ENCODE results near the gene RBFOX2.

DNA sequence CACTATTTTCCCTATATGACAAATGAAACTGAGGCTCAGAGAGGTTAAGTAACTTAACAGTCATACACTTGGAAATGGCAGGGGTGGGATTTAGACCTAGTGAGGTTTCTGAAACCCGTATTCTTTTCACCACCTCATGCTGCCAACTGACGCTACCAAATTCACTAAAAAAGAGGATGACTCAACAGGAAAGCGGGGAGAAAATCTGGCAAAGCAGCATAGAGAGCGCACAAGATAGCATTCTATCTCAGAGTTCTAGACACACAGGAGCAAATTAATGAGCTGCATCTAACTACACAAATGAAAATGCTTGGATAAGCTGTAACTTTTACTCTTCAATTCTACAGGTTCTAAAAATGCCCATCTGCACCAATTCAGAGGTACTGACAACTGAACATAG lies 136.4 kb downstream of the RBFOX2 start:
- TF ChIP-seq, protein P1, sequence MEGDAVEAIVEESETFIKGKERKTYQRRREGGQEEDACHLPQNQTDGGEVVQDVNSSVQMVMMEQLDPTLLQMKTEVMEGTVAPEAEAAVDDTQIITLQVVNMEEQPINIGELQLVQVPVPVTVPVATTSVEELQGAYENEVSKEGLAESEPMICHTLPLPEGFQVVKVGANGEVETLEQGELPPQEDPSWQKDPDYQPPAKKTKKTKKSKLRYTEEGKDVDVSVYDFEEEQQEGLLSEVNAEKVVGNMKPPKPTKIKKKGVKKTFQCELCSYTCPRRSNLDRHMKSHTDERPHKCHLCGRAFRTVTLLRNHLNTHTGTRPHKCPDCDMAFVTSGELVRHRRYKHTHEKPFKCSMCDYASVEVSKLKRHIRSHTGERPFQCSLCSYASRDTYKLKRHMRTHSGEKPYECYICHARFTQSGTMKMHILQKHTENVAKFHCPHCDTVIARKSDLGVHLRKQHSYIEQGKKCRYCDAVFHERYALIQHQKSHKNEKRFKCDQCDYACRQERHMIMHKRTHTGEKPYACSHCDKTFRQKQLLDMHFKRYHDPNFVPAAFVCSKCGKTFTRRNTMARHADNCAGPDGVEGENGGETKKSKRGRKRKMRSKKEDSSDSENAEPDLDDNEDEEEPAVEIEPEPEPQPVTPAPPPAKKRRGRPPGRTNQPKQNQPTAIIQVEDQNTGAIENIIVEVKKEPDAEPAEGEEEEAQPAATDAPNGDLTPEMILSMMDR (conservative IDR thresholded peaks at IDR 0.05; ENCODE audit: low read depth in 2 of 2): no peak
- TF ChIP-seq EZH2 (IDR thresholded peaks at IDR 0.05; ENCODE audit: low read depth, unreplicated experiment) (no peak), POLR2AphosphoS5 (IDR thresholded peaks at IDR 0.05; ENCODE audit: low read depth) (no peak)

Data from GM23338 (cell line).